Epithelial cell of proximal tubule (primary cell): Measurements from ENCODE around the gene STAB2. TPM values are rescaled to one million over a fixed set of nuclear protein-coding genes. Genes with fewer than 3 reads are reported as not detected.

Experiments used
- DNase-seq: peaks from one replicate; pipeline ENCODE4 v3.0.0-alpha.2; 2011; ENCODE audit warnings: low read depth
- H3K4me3 ChIP-seq: 2 replicates; pipeline ENCODE4 v1.5.1; 2011; ENCODE audit warnings: low read depth, mild to moderate bottlenecking, low read length
- total RNA-seq: library from RNA; depleted of rRNA; stranded (reverse); fragments of >200 nt; gene quantifications from 2 replicates; pipeline ENCODE4 v1.2.3, GENCODE V29; 2015
- TF ChIP-seq, protein P1 (sequence below): conservative IDR thresholded peaks from 2 replicates; pipeline ENCODE4 v1.5.1; 2012; ENCODE audit warnings: low read depth, mild to moderate bottlenecking, low read length

STAB2 gene
- total RNA-seq, 1 donor from 2014 or later, result not detected

GRCh38 chr12:103716517-103717196 lies 129.6 kb downstream of the STAB2 start:
- no peak for DNase-seq
- H3K4me3 ChIP-seq, result no peak overlapping the region
- TF ChIP-seq, protein P1, sequence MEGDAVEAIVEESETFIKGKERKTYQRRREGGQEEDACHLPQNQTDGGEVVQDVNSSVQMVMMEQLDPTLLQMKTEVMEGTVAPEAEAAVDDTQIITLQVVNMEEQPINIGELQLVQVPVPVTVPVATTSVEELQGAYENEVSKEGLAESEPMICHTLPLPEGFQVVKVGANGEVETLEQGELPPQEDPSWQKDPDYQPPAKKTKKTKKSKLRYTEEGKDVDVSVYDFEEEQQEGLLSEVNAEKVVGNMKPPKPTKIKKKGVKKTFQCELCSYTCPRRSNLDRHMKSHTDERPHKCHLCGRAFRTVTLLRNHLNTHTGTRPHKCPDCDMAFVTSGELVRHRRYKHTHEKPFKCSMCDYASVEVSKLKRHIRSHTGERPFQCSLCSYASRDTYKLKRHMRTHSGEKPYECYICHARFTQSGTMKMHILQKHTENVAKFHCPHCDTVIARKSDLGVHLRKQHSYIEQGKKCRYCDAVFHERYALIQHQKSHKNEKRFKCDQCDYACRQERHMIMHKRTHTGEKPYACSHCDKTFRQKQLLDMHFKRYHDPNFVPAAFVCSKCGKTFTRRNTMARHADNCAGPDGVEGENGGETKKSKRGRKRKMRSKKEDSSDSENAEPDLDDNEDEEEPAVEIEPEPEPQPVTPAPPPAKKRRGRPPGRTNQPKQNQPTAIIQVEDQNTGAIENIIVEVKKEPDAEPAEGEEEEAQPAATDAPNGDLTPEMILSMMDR, result no peak

DNA sequence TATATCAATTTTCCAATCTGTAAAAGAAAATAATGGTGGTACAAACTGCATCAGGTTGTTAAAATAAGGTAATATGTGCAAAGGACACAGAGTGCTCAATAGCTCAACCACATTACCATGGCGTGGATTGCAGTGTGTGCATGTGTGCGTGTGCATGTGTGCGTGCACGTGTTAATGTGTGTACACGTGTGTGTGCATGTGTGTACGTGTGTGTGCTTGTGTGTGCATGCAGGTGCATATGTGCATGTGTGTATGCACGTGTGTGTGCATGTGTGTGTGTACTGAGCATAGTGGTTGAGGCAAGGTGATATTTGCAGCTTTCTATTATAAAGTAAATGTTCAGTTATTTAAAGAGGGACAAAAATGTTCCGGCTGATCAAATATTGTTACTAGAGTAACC lies 138.3 kb downstream of the STAB2 start:
- H3K4me3 ChIP-seq, result no peak overlapping the region
- TF ChIP-seq, protein P1, result no peak
- DNase-seq, result no peak

GRCh38 chr12:103727638-103728037 lies 140.6 kb downstream of the STAB2 start:
- no peak for DNase-seq
- TF ChIP-seq, protein P1, result no peak
- no peak overlapping the region for H3K4me3 ChIP-seq

DNA sequence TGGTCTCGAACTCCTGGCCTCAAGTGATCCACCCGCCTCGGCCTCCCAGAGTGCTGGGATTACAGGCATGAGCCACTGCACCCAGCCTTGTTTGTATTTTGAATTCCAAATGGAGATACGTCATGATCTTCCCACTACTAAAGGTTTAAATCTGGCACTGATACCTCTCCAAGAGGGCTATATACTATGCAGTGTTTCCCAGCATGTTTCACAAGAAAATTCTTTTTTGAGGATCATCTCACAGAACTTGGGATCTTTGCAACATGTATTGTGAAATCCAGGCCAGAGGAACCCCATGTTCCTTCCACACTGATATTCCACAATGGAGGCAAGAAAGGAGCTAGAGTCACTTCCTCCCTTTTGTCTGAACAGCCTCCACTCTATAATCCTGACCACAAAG lies 141.2 kb downstream of the STAB2 start:
- DNase-seq, result no peak
- TF ChIP-seq, protein P1, result no peak
- H3K4me3 ChIP-seq, result no peak overlapping the region

- TF ChIP-seq, protein P1, result no peak
- H3K4me3 ChIP-seq, result no peak overlapping the region
- DNase-seq, result no peak
Observed at GRCh38 chr12:103729499-103729898, 142.4 kb downstream of the STAB2 start.

GRCh38 chr12:103731539-103731938 lies 144.5 kb downstream of the STAB2 start:
- H3K4me3 ChIP-seq, result no peak overlapping the region
- TF ChIP-seq, protein P1, result no peak
- no peak for DNase-seq

GRCh38 chr12:103734863-103735262 lies 147.8 kb downstream of the STAB2 start:
- TF ChIP-seq, protein P1, result no peak
- H3K4me3 ChIP-seq, result no peak overlapping the region
- DNase-seq, result no peak
